K562 (cell line): ENCODE measurements around the gene SMG6. TPM values are rescaled to one million over a fixed set of nuclear protein-coding genes. Genes with fewer than 3 reads are reported as not detected.

ENCODE experiments used
- ATAC-seq: fragments of 200-7000 bp; cut with Tn5 transposase; 3 replicates; pipeline ENCODE4 v1.9.1; 2020; ENCODE audit warnings: moderate library complexity
- BruUV-seq: library from RNA; stranded (reverse); fragments of 400-500 nt; replicated peaks from 2 replicates; lab custom pipeline; 2021; lab: Mats Ljungman, UMichigan
- CTCF ChIA-PET: fragments of 300-600 bp; formaldehyde crosslinking; extraction: SDS; loops from one replicate; lab custom pipeline; 2021; ENCODE audit warnings: low intra/inter-chr PET ratio; lab: Yijun Ruan, JAX
- POLR2A ChIA-PET: fragments of 300-600, 350-650 bp; sonication (Branson Sonifier 250); formaldehyde crosslinking; extraction: SDS; loops from one replicate; lab custom pipeline; 2021; ENCODE audit warnings: antibody characterized with exemption, inconsistent platforms; lab: Yijun Ruan, JAX
- DNase-seq, 4 experiments: peaks; one replicate each; pipeline versions ENCODE4 v3.0.0 to v3.0.0-alpha.2; 2011 to 2018; ENCODE audit warnings: low spot score in 3 of 4, mixed read lengths in 3 of 4; ENCODE audit errors: extremely low read depth in 1 of 4
- FAIRE-seq: peaks from 2 replicates; lab custom pipeline; 2011; peaks lifted over from hg19 to GRCh38; lab: Jason Lieb, UNC
- H2AFZ ChIP-seq: 2 replicates; pipeline ENCODE4 v1.6.0; 2011; ENCODE audit warnings: low read depth, low read length, control low read depth, inconsistent platforms
- H3K27ac ChIP-seq: fragments of 200-600 bp; 3 replicates; pipeline ENCODE4 v1.8.0; 2011; ENCODE audit warnings: low read depth, mild to moderate bottlenecking, control low read depth, inconsistent platforms, low read length, moderate library complexity, mixed read lengths; ENCODE audit errors: extremely low read depth
- H3K27me3 ChIP-seq, 2 experiments: fragments of 300-600 bp in 1 of 2; 2 replicates in 1 of 2; 3 replicates in 1 of 2; pipeline versions ENCODE4 v1.6.0 to v1.8.0; 2011; ENCODE audit warnings: inconsistent platforms in 2 of 2, low read length in 2 of 2, mild to moderate bottlenecking in 1 of 2, mixed read lengths in 1 of 2, moderate library complexity in 1 of 2; ENCODE audit not compliant: control insufficient read depth in 2 of 2, insufficient read depth in 2 of 2
- H3K36me3 ChIP-seq: fragments of 300-600 bp; 3 replicates; pipeline ENCODE4 v1.8.0; 2011; ENCODE audit warnings: mild to moderate bottlenecking, low read length, inconsistent platforms; ENCODE audit not compliant: control insufficient read depth, insufficient read depth
- H3K4me1 ChIP-seq, 2 experiments: fragments of 200-600 bp in 1 of 2; replicated peaks in 1 of 2; 2 replicates in 1 of 2; 3 replicates in 1 of 2; pipeline versions ENCODE4 v1.5.1 to v1.8.0; 2011; ENCODE audit warnings: inconsistent platforms in 2 of 2, low read length in 2 of 2, mild to moderate bottlenecking in 1 of 2, mixed read lengths in 1 of 2, moderate library complexity in 1 of 2; ENCODE audit not compliant: control insufficient read depth in 2 of 2, insufficient read depth in 2 of 2
- H3K4me2 ChIP-seq: 2 replicates; pipeline ENCODE4 v1.6.1; 2011; ENCODE audit warnings: low read length, control low read depth, inconsistent platforms, mixed read lengths; ENCODE audit not compliant: insufficient read depth
- H3K4me3 ChIP-seq: fragments of 200-600 bp; sonication (generic), shearing (Covaris generic); 2 replicates; pipeline ENCODE4 v1.5.1; 2016; ENCODE audit warnings: control low read depth, inconsistent platforms
- H3K79me2 ChIP-seq: fragments of 200-600 bp; 3 replicates; pipeline ENCODE4 v1.8.0; 2011; ENCODE audit warnings: low read length, inconsistent platforms; ENCODE audit not compliant: control insufficient read depth, insufficient read depth
- H3K9ac ChIP-seq, 2 experiments: 2 replicates each; pipeline versions ENCODE4 v1.6.0 to v1.6.1; 2011; ENCODE audit warnings: low read depth in 2 of 2, low read length in 2 of 2, control low read depth in 1 of 2, inconsistent platforms in 1 of 2, mild to moderate bottlenecking in 1 of 2, mixed read lengths in 1 of 2; ENCODE audit not compliant: insufficient read depth in 1 of 2
- H3K9me1 ChIP-seq: one replicate; pipeline ENCODE4 v1.6.0; 2011; ENCODE audit warnings: inconsistent platforms, mild to moderate bottlenecking, low read length, moderate library complexity; ENCODE audit not compliant: control insufficient read depth, insufficient read depth
- H3K9me3 ChIP-seq: replicated peaks from 2 replicates; pipeline ENCODE4 v1.5.1; 2011; ENCODE audit warnings: low read depth, low read length, inconsistent platforms; ENCODE audit not compliant: control insufficient read depth, insufficient read depth
- H4K20me1 ChIP-seq: replicated peaks from 2 replicates; pipeline ENCODE4 v1.6.1; 2011; ENCODE audit warnings: low read length, inconsistent platforms, mixed read lengths; ENCODE audit not compliant: control insufficient read depth, insufficient read depth
- ADNP ChIP-seq: fragments of 200-800 bp; sonication (Bioruptor generic); IDR thresholded peaks from 2 replicates; pipeline ENCODE4 v1.6.1; 2016; ENCODE audit warnings: missing genetic modification characterization, missing compliant biosample characterization
- CLOCK ChIP-seq: fragments of 250-450 bp; sonication (Bioruptor Pico); IDR thresholded peaks from 2 replicates; pipeline ENCODE4 v1.4.0; 2020; ENCODE audit warnings: mild to moderate bottlenecking, moderate library complexity, borderline replicate concordance
- EP400 ChIP-seq: fragments of 450-650 bp; IDR thresholded peaks from 2 replicates; pipeline ENCODE4 v1.6.1; 2017; ENCODE audit warnings: antibody characterized with exemption, mild to moderate bottlenecking, moderate library complexity
- LARP7 ChIP-seq: fragments of 450-650 bp; IDR thresholded peaks from 2 replicates; pipeline ENCODE4 v1.6.1; 2016
- NCOA4 ChIP-seq: fragments of 450-650 bp; IDR thresholded peaks from 2 replicates; pipeline ENCODE4 v1.6.1; 2018; ENCODE audit warnings: mild to moderate bottlenecking; ENCODE audit not compliant: partially characterized antibody
- NFIX ChIP-seq: fragments of 250-450 bp; sonication (Bioruptor Pico); IDR thresholded peaks from 2 replicates; pipeline ENCODE4 v1.4.0; 2020; ENCODE audit warnings: low read depth, mild to moderate bottlenecking, moderate library complexity
- U2AF2 ChIP-seq: fragments of 200-400 bp; formaldehyde crosslinking; optimal IDR thresholded peaks from 2 replicates; pipeline ENCODE3; 2017; ENCODE audit warnings: low read depth, mild to moderate bottlenecking, low read length
- UBTF ChIP-seq, 2 experiments: IDR thresholded peaks; 2 replicates each; pipeline ENCODE4 v1.6.1; 2012; ENCODE audit warnings: improper control_type of control experiment in 2 of 2, low read depth in 2 of 2, low read length in 2 of 2, borderline replicate concordance in 1 of 2
- ZKSCAN8 ChIP-seq: fragments of 200-800 bp; sonication (Bioruptor generic); IDR thresholded peaks from 2 replicates; pipeline ENCODE4 v1.6.1; 2016; ENCODE audit warnings: missing genetic modification characterization, missing compliant biosample characterization
- WGBS: fragments of 100-300 bp; shearing (Covaris generic); methylation state at CpG from one replicate; pipeline ENCODE4 v1.1.6; 2016; ENCODE audit warnings: low coverage, mixed read lengths; ENCODE audit not compliant: insufficient coverage; ENCODE audit errors: missing lambda C conversion rate; 5-methylcytosine and 5-hydroxymethylcytosine counted together
- in situ Hi-C: fragments of 300-500 bp; cut with MboI; formaldehyde crosslinking; loops from 4 replicates; pipeline ENCODE4 v1.15.0; 2018; ENCODE audit warnings: inconsistent platforms, mixed read lengths
- intact Hi-C: fragments of 100-400 bp; cut with micrococcal nuclease; formaldehyde crosslinking; loops from 2 replicates; pipeline ENCODE4 v1.14.2; 2022
- polyA plus RNA-seq, 8 experiments: library from polyadenylated mRNA; depleted of rRNA in 4 of 8; stranded (reverse) in 5 of 8; unstranded in 3 of 8; fragments of >200 nt; fragmentation: Nextera tagmentation in 2 of 8; fragmentation: Illumina TruSeq in 1 of 8; extraction: Ambion mirVana in 2 of 8; extraction: Trizol in 1 of 8; gene quantifications; 2 replicates each; pipeline versions ENCODE4 v1.2.1 to v1.2.3, GENCODE V29; 2011 to 2014; ENCODE audit warnings: inconsistent platforms in 1 of 8, missing spikeins in 1 of 8
- total RNA-seq, 7 experiments: library from RNA; depleted of rRNA in 6 of 7; stranded (reverse); fragments of >200 nt in 6 of 7; fragmentation: Illumina TruSeq in 2 of 7; extraction: Trizol in 2 of 7; gene quantifications; 2 replicates each; pipeline versions ENCODE4 v1.2.1 to v1.2.3, GENCODE V29; 2011 to 2021; ENCODE audit warnings: low replicate concordance in 1 of 7
- TF ChIP-seq, protein P1 (sequence below): fragments of 450-650 bp; IDR thresholded peaks from 2 replicates; pipeline ENCODE4 v1.7.1; 2018; ENCODE audit warnings: mild to moderate bottlenecking, low read depth; ENCODE audit not compliant: partially characterized antibody

The SMG6 gene
- total and polyA plus RNA-seq, 9 of the 15 experiments (the other 6 are each of a cell fraction or from before 2014, with no cell fraction given) = 0.44 to 13.9 (median 6.0) TPM

DNA sequence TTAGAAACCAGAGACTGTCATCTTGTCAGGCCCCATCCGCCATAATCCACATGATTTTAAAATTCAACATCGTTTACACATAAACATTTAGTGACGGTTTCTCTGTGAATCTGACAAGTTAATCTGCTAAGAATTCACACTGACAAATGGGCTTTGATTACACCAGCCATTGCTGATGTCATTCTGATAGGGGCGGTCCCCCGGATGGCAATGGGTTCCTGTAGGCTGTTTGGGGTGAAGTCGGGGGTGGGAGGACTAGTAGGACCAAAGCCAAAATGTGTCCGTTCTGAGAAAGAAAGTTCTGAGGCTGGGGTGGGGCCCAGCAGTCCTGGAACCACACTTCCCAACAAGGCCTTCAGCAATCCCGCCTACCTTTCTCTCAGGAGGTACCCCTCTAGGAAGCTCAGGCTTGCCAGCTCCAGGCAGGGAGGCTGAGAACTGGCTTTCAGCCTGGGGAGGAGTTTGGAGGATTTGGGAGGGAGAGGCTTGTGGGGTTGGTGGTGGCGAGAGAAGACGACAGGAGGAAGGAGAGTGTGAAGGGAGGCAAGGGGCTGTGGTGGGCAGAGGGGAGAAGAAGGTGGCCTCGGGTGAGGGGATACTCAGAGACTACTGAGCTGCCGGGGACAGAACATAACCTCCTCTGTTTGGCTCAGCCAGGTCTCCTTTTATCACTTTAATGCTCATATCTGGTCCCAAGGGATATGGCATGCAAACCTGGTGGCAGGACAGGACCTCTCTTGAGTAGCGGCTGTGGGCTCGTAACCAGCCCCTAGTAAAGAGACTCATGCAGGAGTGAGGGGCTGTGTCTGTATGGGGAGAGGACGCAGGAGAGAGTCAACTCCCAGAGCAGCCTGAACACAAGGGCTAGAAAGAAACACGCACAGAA lies 240.1 kb downstream of the SMG6 start:
- Histone ChIP-seq H4K20me1 (no peaks in the 10 kb centered on the region), H3K4me3 (no peak overlapping the region), H3K9me3 (no peaks in the 10 kb centered on the region), H3K4me1 (peaks cover 0 to 31% of the 10 kb centered on the region in 2 experiments; a peak in 2 of 5 replicates), H3K27me3 (no peaks in the 10 kb centered on the region), H2AFZ (no peak overlapping the region), H3K9ac (no peak overlapping the region), H3K4me2 (no peak overlapping the region), H3K79me2 (no peaks in the 10 kb centered on the region), H3K27ac (no peak overlapping the region), H3K9me1 (no peaks in the 10 kb centered on the region), H3K36me3 (peaks cover 16% of the 10 kb centered on the region; the same call in 2 of the 3 replicates)
- CTCF ChIA-PET = no interaction called here
- 76% methylated on average over 10 of the region's 16 CpGs for WGBS
- DNase-seq (no peak), FAIRE-seq (no peak), ATAC-seq (no peak)
- no TSS peak for BruUV-seq
- in situ Hi-C loops = loop anchor here (10.0 kb wide), 1 partner anchor 181 kb away; no protein-coding TSS in a partner anchor
- intact Hi-C loops = no loop called here
- POLR2A ChIA-PET = interaction anchor here (1.0 kb wide), 1 partner anchor 12 kb away, joined by 3 read pairs; no protein-coding TSS in a partner anchor
- TF ChIP-seq, protein P1, sequence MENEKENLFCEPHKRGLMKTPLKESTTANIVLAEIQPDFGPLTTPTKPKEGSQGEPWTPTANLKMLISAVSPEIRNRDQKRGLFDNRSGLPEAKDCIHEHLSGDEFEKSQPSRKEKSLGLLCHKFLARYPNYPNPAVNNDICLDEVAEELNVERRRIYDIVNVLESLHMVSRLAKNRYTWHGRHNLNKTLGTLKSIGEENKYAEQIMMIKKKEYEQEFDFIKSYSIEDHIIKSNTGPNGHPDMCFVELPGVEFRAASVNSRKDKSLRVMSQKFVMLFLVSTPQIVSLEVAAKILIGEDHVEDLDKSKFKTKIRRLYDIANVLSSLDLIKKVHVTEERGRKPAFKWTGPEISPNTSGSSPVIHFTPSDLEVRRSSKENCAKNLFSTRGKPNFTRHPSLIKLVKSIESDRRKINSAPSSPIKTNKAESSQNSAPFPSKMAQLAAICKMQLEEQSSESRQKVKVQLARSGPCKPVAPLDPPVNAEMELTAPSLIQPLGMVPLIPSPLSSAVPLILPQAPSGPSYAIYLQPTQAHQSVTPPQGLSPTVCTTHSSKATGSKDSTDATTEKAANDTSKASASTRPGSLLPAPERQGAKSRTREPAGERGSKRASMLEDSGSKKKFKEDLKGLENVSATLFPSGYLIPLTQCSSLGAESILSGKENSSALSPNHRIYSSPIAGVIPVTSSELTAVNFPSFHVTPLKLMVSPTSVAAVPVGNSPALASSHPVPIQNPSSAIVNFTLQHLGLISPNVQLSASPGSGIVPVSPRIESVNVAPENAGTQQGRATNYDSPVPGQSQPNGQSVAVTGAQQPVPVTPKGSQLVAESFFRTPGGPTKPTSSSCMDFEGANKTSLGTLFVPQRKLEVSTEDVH = no peak
- TF ChIP-seq NCOA4 (no peak), ADNP (tag) (no peak), ZKSCAN8 (CRISPR knock-in tag) (no peak), UBTF (IDR thresholded peaks at IDR 0.05; ENCODE audit: borderline replicate concordance in 1 of 2, low read depth in 2 of 2, low read length in 2 of 2) (no peak), NFIX (CRISPR knock-in tag) (no peak), CLOCK (CRISPR knock-in tag) (no peak), U2AF2 (no peak), LARP7 (no peak), EP400 (no peak)
